Spinal cord (tissue), 10 donors: ENCODE results near the gene ZNF425. TPM values are rescaled to one million over a fixed set of nuclear protein-coding genes. Genes with fewer than 3 reads are reported as not detected.
"Not testable (repeated sequence)": the region's sequence is repeated elsewhere in the genome, so short reads cannot be mapped to it uniquely, and the experiment has no call there.

Experiments
- DNase-seq, 6 donors: peaks; one replicate each; pipeline versions ENCODE4 v3.0.0 to v3.0.0-alpha.2; 2013 to 2015; ENCODE audit warnings: low spot score in 6 of 6, low read depth in 4 of 6
- H3K27ac ChIP-seq: one replicate; pipeline ENCODE4 v1.5.1; 2013; ENCODE audit warnings: low read depth, low read length, control low read depth
- H3K27me3 ChIP-seq: one replicate; pipeline ENCODE4 v1.6.1; 2013; ENCODE audit warnings: low read length; ENCODE audit not compliant: control insufficient read depth, insufficient read depth
- H3K36me3 ChIP-seq: one replicate; pipeline ENCODE4 v1.6.1; 2013; ENCODE audit warnings: low read length; ENCODE audit not compliant: control insufficient read depth, insufficient read depth
- H3K4me1 ChIP-seq: one replicate; pipeline ENCODE4 v1.6.1; 2013; ENCODE audit warnings: low read length; ENCODE audit not compliant: control insufficient read depth, insufficient read depth
- H3K4me3 ChIP-seq: one replicate; pipeline ENCODE4 v1.5.1; 2013; ENCODE audit warnings: low read depth, low read length, control low read depth
- H3K9me3 ChIP-seq: one replicate; pipeline ENCODE4 v1.6.1; 2013; ENCODE audit warnings: low read length; ENCODE audit not compliant: control insufficient read depth, insufficient read depth
- WGBS: methylation state at CpG from one replicate; pipeline ENCODE4 v1.1.5; 2013; ENCODE audit warnings: missing lambda C conversion rate; ENCODE audit not compliant: insufficient coverage; 5-methylcytosine and 5-hydroxymethylcytosine counted together
- polyA plus RNA-seq, 2 donors: library from polyadenylated mRNA; unstranded; fragments of 120-200 nt; gene quantifications; one replicate each; pipeline ENCODE4 v1.2.1, GENCODE V29; 2013; ENCODE audit not compliant: insufficient read length in 2 of 2
- small RNA-seq: library from RNA; depleted of rRNA; stranded (forward); fragments of <200 nt; gene quantifications from one replicate; pipeline ENCODE3, GENCODE V24; 2014; ENCODE audit warnings: low replicate concordance
- total RNA-seq, 2 donors: library from RNA; depleted of rRNA in 1 of 2; stranded (reverse); fragments of 120-200 nt in 1 of 2; fragments of >200 nt in 1 of 2; gene quantifications; one replicate each; pipeline versions ENCODE4 v1.2.3 to v1.2.4, GENCODE V29; 2013 to 2014
- donor health status: healthy.

Gene ZNF425
- total and polyA plus RNA-seq, 4 donors, result 5.7 to 6.3 (median 6.0) TPM

DNA sequence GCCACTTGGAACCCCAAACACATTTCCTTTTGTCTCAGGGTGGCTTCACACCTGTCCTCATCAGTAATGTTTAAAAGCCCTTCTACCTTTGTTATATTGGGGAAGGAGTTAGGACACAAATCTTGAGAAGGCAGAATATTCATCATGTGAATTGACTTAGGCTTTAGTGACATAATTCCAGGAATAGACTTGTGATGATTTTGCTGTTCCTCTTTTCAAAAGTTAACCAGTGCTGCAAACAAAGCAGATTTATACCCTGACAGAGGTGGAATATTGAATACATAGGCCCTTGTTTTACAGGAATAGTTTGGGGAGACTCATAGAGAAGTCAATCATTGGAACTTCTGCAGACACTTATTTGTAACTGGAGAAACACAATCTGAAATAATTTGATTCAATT, 62.6 kb downstream of the ZNF425 start:
- peaks cover 11% of the 10 kb centered on the region for H3K4me1 ChIP-seq
- DNase-seq, result no peak
- no peak overlapping the region for H3K27ac ChIP-seq
- no peaks in the 10 kb centered on the region for H3K9me3 ChIP-seq
- no peaks in the 10 kb centered on the region for H3K27me3 ChIP-seq
- peaks cover 13% of the 10 kb centered on the region for H3K36me3 ChIP-seq
- no peak overlapping the region for H3K4me3 ChIP-seq

DNA sequence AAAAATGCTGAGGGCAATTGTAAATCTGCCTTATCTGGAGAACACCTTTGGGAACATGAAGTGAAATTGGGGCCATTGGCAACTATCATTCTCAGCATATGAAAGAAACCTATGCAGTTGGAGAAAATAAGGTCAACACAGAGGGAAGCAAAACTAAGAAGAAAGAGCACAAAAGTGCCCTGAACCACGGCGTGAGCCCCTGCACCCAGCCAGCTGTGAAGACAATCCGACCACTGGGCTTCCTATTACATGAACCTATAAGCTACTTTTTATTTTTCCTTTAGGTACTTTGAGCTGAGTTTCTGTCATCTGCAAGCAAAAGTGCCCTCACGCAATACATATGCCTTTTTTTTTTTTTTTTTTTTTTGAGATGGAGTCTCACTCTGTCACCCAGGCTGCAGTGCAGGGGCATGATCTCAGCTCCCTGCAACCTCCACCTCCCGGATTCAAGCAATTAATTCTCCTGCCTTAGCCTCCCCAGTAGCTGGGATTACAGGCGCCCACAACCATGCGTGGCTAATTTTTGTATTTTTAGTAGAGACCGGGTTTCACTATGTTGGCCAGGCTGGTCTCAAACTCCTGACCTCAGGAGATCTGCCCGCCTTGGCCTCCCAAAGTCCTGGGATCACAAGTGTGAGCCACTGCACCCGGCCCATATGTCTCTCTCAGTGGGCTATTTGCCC, 63.8 kb downstream of the ZNF425 start:
- H3K27ac ChIP-seq, H3K36me3 ChIP-seq, H3K9me3 ChIP-seq, H3K4me3 ChIP-seq, DNase-seq, H3K27me3 ChIP-seq: not testable (repeated sequence)
- WGBS, result 85% methylated on average over 4 of the region's 10 CpGs
- peaks cover 11% of the 10 kb centered on the region for H3K4me1 ChIP-seq

DNA sequence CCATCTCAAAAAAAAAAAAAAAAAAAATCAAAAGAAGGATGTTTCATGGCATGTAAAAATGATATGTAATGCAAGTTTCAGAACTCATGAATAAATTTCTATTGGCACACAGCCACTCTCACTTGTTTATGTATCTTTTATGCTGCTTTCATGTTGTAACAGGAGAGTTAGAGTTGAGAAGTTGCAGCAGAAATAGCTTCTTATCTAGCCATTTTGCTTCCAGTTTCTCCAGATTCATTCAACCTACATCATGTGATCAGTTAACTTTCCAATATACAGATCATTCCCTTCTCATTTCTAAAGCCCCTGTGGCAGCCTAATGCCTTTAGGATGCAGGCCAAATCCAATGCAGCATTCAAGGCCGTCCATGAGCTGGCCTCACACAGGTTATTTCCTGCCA, 66.0 kb downstream of the ZNF425 start:
- Histone ChIP-seq H3K36me3 (no peaks in the 10 kb centered on the region), H3K9me3 (no peaks in the 10 kb centered on the region), H3K4me1 (peaks cover 7% of the 10 kb centered on the region), H3K27me3 (no peaks in the 10 kb centered on the region), H3K4me3 (no peak overlapping the region), H3K27ac (no peak overlapping the region)
- DNase-seq, result peak in 2 of 6 donors; percentile 38 to 52
- 29% methylated on average over 1 of the region's 1 CpG for whole genome bisulfite sequencing

DNA sequence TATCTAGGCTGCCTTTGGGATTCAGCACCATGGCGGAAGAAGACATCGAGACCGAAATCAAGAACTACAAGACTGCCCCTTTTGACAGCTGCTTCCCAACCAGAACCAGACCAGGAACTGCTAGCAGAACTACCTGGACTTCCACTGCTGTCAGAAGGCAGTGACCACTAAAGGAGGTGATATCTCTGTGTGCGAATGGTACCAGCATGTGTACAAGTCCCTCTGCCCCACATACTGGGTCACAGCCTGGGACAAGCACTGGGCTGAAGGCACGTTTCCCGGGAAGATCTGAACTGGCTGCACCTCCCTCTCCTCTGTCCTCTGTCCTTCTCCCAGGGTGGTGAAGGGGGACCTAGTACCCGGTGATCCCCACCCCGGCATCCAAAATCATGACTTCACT, 72.2 kb downstream of the ZNF425 start:
- H3K4me3 ChIP-seq, result no peak overlapping the region
- H3K4me1 ChIP-seq, result no peaks in the 10 kb centered on the region
- H3K9me3 ChIP-seq, result no peaks in the 10 kb centered on the region
- 97% methylated on average over 4 of the region's 8 CpGs for WGBS
- H3K36me3 ChIP-seq, result no peaks in the 10 kb centered on the region
- no peak overlapping the region for H3K27ac ChIP-seq
- no peak for DNase-seq
- H3K27me3 ChIP-seq, result no peaks in the 10 kb centered on the region

DNA sequence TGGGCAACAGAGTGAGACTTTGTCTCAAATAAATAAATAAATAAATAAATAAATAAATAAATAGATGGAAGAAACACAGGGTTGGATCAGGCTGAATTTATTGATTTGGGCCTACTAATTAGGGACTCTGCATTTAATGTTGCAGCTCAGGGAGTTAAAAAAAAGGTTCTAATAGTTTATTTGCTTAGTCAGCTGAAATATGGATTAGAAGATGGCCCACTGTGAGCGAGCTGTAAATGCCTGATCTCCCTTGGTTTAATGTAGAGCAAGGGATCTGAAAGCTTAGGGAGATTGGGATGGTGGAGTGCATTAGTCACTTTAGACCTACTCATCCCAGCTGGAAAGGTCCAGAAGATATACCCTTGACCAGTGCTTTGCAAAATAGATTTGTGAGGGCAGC, 72.7 kb downstream of the ZNF425 start:
- no peaks in the 10 kb centered on the region for H3K27me3 ChIP-seq
- WGBS, result no CpG with 5 or more reads among the region's 1 CpG

More for the DNA sequence above, 72.7 kb downstream of the ZNF425 start:
- H3K9me3 ChIP-seq, result no peaks in the 10 kb centered on the region
- no peak overlapping the region for H3K27ac ChIP-seq
- H3K36me3 ChIP-seq, result no peaks in the 10 kb centered on the region
- no peak overlapping the region for H3K4me3 ChIP-seq
- DNase-seq, result no peak
- no peaks in the 10 kb centered on the region for H3K4me1 ChIP-seq

Small RNA genes within 50 kb of the gene (small RNA-seq; reads per million reads assigned to genes)
- gene COX6B1P1 (not detected), gene RN7SL521P (4.9 reads per million, percentile 94 among the genes with 10 or more reads in this experiment)

Other genes starting within 250 kb of the ZNF425 start
- 10 to 100 TPM; 17.2 to 17.4 TPM for gene EZH2, start 242.0 kb downstream of the ZNF425 start, total RNA-seq
- gene EZH2, start 242.0 kb downstream of the ZNF425 start, polyA plus RNA-seq, result 10 to 100 TPM; 27.0 to 34.2 TPM
- gene PDIA4, start 97.8 kb downstream of the ZNF425 start, total RNA-seq, result 100 to 1,000 TPM in 1 of 2 donors, 10 to 100 TPM in 1; 84.5 to 123 TPM
- gene PDIA4, start 97.8 kb downstream of the ZNF425 start, polyA plus RNA-seq, result 10 to 100 TPM; 80.2 to 86.4 TPM
- gene ZNF786, start 35.6 kb downstream of the ZNF425 start, total RNA-seq, result 1 to 10 TPM; 9.6 to 9.7 TPM
- gene ZNF786, start 35.6 kb downstream of the ZNF425 start, polyA plus RNA-seq, result 10 to 100 TPM; 10.2 to 10.8 TPM
- gene ZNF398, start 21.1 kb upstream of the ZNF425 start, total RNA-seq, result 10 to 100 TPM; 15.3 to 15.7 TPM
- 10 to 100 TPM; 15.1 to 16.2 TPM for gene ZNF398, start 21.1 kb upstream of the ZNF425 start, polyA plus RNA-seq
- 10 to 100 TPM; 17.8 to 19.1 TPM for gene ZNF282, start 69.2 kb upstream of the ZNF425 start, total RNA-seq
- gene ZNF282, start 69.2 kb upstream of the ZNF425 start, polyA plus RNA-seq, result 10 to 100 TPM; 29.0 to 35.0 TPM
- gene ZNF212, start 113.3 kb upstream of the ZNF425 start, total RNA-seq, result 1 to 10 TPM; 5.4 to 6.8 TPM
- gene ZNF212, start 113.3 kb upstream of the ZNF425 start, polyA plus RNA-seq, result 10 to 100 TPM; 12.3 to 16.6 TPM
- 10 to 100 TPM in 1 of 2 donors, 1 to 10 TPM in 1; 7.8 to 17.2 TPM for gene ZNF783, start 135.9 kb upstream of the ZNF425 start, total RNA-seq
- gene ZNF783, start 135.9 kb upstream of the ZNF425 start, polyA plus RNA-seq, result 10 to 100 TPM; 21.4 to 26.6 TPM